SW 1271 (cell line): ENCODE results near the gene PLEKHO1.
A peak's percentile ranks its signal among the peaks of the same experiment; 100 is the strongest.

Experiments
- DNase-seq, 2 experiments: peaks; one replicate each; lab custom pipeline; 2025; lab: John Stamatoyannopoulos, UW

Gene PLEKHO1

DNA sequence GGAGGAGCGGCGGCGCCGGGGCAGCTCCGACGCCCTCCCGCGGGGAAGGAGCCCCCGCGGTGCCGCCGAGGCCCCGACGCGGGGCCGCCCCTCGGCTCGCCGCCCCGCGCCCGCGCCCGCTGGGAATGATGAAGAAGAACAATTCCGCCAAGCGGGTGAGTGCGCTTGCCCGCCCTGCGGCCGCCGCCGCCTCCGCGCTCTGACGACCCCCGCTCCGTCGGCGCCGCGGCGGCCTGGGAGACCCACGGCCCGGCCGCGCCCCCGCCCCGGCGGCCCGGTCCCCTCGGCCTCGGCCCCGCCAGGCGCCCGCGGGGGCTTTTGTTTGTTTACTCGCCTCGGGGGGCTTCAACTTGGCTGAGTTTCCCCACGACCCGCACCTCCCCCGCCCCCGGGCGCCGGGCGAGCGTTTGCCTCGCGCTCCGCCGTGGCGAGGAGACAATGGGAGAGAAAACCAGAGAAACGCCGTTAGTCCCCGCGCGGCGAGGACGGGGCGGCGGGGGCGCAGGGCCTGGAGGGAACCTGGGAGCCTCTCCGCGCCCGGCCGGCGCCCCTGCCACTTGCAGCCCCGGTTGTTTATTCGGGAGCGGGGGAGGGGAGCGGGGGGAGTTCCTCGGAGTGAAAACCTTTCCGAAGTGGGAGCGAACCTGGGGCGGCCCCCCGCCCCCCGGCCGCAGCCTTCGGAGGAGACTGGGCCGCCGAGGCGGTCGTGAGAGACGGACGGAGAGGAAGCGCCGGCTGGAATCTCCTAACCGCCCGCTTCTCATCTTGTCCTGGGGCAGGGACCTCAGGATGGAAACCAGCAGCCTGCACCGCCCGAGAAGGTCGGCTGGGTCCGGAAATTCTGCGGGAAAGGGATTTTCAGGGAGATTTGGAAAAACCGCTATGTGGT is 661 bp downstream of the PLEKHO1 start:
- DNase-seq: no peak

DNA sequence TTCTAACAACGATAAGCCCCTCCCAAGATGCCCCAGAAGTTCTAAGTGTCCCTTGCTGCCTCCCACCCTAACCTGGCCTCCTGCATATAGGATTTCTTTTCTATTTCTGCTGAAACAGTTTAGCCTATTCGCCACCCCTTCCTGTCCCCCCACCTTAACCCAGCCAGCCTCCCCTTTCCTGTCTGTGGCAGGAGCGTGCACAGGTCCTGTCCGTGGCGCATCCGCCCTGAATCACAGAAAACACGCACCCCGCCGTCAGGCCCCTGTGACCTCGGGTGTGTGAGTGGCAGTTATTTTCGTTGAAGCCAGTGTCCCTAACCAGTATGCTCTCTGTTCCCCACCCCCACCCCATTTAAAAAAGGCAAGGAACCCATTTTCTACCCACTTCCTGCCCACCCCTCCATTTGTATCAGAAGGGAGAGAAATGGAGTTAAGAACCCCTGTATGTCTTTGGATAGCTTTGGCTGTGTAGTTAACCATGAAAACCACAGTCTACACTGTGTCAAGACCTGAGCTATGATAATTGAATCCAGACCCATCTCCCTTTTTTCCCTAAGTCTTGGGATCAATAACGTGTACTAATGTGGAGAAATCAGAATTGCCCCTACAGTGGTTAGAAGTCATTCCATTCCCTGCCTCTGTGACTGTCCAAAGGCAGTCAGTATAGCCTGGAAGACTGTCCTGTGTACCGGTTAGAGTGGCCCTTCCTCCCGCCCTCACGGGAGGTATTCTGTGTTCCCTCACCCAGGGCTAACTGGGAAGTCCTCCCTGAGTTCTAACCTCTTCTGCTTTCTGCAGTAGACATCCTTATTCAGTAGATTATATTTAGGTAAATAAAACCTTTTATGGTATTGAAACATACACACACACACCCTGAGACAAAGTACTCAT is 1.8 kb downstream of the PLEKHO1 start:
- DNase-seq: no peak

GRCh38 chr1:150152182-150152536 is 2.4 kb downstream of the PLEKHO1 start:
- DNase-seq: no peak

DNA sequence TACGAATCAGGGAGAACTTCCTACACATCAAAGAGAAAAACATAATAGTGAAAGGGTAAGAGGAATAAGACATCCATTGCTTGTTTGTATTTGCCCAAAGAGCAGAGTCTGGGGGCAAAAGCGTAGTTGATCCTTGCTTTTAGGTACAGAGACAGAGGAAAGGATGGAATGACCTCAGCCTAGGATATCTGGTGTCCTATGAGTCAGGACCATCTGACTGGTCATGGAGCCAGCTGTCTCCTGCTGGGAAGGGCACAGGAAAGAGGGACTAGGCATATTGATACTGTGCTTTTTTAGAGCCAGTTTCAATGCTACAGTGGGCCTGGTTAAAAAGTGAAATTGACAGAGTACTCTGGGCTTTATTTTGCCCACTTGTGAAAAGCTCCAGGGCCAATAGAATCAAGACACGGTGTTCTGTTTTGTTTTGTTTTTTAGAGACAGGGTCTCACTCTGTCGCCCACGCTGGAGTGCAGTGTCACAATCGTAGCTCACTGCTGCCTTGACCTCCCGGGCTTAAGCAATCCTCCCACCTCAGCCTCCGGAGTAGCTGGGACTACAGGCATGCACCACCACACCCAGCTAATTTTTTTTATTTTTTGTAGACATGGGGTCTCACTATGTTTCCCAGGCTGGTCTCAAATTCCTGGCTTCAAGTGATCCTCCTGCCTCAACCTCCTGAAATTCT is 3.2 kb downstream of the PLEKHO1 start:
- no peak for DNase-seq

DNA sequence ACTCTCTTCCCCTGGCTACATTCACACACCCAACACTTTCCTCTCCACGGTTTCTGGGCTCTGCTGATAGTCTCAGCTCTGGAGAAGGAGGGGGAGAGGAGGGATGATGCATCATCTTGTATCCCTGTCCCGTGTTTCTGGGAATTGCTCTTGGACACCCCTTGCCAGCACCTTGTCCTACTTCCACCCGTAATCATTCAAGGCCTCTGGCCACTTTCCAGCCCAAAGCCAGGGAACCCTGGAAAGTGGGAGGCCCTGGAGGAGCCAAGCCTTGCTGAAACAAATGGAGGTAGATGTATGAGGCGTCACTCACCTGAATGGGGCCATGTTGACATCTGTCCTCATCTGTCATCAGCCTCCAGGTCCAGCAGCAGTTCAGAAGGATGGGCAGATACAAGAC is 4.4 kb downstream of the PLEKHO1 start:
- DNase-seq: no peak

- DNase-seq: no peak
These were observed 5.8 kb downstream of the PLEKHO1 start for GRCh38 chr1:150155413-150156071.

DNA sequence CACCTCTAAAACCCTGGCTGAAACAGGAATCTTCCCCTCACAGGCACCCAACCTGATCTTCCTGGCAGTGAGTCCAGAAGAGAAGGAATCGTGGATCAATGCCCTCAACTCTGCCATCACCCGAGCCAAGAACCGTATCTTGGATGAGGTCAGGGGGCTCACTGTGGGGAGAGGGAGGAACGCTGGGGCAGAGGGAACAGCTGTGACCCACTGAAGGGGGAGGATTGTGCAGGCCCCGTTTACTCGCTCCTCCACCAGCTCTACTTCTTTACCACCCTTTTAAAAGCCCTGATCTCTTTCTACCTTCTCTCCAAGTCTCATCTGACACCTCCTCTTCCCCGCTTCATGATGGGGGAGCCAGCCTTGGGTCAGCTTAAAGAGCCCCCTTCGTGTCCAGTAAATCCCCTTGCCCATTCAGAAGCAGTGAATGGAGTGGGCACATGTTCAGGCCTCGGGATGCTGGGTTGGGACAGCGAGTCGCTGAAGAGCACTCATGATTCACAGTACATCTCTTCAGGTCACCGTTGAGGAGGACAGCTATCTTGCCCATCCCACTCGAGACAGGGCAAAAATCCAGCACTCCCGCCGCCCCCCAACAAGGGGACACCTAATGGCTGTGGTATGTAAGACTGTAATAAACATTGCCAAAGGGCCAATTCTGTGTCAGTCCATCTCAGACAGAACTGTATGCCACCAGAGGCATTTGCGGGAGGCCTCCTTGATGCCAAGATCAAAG is 7.3 kb downstream of the PLEKHO1 start:
- DNase-seq: no peak

DNA sequence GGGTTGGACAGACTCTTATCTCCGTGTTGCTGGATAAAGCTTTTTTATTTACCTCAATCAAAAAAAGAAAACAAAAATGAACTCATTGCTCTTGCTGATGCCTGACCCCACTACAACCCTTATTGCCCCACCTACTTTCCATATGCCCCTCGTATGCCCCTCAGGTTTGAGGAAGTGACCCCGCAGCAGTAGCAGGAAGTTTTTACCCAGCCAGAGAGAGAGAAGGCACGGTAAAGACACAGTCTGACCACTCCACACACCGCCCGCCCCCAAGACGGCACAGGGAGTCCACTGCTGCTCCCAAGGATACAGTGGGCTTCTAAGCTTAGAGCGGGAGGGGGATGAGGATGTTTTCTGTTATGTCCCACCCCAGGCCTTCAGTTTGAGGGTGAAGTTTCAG is 9.8 kb downstream of the PLEKHO1 start:
- no peak for DNase-seq

- no peak for DNase-seq
These were observed 11.4 kb downstream of the PLEKHO1 start for GRCh38 chr1:150160964-150161621.

DNA sequence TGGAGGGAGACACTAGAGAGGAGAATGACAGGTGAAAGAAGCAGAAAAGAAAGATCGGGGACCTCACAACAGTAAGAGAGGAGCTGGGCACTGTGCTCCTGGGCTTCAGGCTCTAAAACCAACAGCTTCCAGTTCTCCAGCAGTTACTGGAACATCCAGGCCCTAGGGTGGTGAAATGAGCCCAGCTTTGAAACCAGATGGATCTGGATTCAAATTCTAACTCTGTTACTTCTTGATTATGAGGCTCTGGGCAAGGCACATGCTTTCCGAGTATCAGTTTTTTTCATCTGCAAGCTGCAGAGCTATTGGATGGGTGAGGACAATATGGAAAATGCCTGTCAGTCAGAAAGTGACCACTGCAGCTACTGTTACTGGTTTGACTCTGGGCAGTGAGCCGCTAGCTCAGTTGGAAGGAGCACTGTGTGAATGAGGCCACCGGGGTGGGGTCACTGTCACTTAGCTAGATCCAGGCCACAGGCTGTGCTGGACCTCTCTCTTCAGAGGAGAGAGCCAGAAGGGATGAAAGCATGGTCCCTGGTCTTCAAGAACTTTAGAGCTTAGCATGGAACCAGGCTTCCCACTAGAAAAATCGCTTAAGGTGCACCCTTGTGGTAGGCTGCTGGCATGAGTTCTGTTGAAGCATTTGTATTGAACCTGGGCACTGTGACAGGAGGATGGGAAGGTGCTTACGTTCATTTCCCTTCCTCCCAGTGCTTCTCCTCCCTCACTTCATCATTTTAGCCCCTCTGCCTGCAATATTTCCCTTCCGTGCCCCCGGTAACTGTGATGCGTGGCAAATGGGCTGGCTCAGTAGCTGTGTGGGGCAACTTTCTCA is 12.2 kb downstream of the PLEKHO1 start:
- DNase-seq: no peak

DNA sequence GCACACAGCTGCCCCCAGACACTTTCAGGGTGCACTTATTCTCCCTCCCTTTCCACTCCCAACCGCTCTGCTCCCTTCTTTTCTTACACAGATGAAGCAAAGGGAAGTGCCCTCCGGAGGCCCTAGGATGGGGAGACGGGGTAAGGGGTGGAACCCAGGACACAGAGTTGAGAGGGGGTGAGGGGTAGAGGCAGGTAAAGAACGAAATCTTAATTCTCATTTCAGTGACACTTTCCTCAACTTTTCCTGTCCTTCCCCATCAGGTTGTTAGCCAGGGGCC is 12.8 kb downstream of the PLEKHO1 start:
- DNase-seq: no peak

- DNase-seq: no peak
These were observed 13.4 kb downstream of the PLEKHO1 start for GRCh38 chr1:150162862-150163706.

DNA sequence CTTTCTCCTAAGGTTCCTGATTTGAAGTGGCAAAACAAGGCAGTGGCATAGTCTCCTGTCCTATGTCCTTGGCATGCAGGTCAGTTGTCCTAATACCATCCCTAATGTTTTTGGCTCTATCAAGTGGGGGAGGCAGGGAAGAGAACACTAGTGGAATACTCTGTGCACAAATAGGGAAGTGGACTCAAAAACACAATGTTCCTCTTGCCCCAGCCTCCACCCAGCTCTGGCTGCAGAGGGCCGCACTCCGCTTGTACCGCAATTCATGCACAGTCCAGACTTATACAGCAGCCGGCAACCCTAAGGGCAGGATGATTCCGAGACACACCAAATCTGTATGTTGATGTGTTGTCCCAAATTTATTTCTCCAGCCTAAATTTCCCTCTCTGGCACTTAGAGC is 14.5 kb downstream of the PLEKHO1 start:
- no peak for DNase-seq

- DNase-seq: no peak
These were observed 15.1 kb downstream of the PLEKHO1 start for GRCh38 chr1:150164779-150165178.

- peak in 1 of 2 experiments; percentile 14 for DNase-seq
These were observed 16.2 kb downstream of the PLEKHO1 start for GRCh38 chr1:150165622-150166612.

GRCh38 chr1:150168960-150169601 is 19.4 kb downstream of the PLEKHO1 start:
- DNase-seq: peak in 1 of 2 experiments; percentile 19

- DNase-seq: no peak
These were observed 22.1 kb downstream of the PLEKHO1 start for GRCh38 chr1:150171801-150172200.
